Right lobe of liver (tissue), 4 donors: ENCODE data around the gene ZFP91.

Experiments used
- POLR2A ChIP-seq: fragments of 450-650 bp; IDR thresholded peaks from one replicate; pipeline ENCODE4 v1.6.1; 2017; ENCODE audit warnings: antibody characterized with exemption, mild to moderate bottlenecking
- TF ChIP-seq, protein P1 (sequence below), 4 donors: fragments of 200-600 bp in 3 of 4; fragments of 450-650 bp in 1 of 4; IDR thresholded peaks; one replicate each; pipeline versions ENCODE4 v1.5.1 to v1.8.0; 2016 to 2022; ENCODE audit warnings: antibody characterized with exemption in 4 of 4, mild to moderate bottlenecking in 2 of 4
- donor health status: DM: no; HTN: no; CAD: no.
- donor health status: DM: no; HTN: no; CAD: no.
- donor health status: DM: no; HTN: yes; CAD: no.

DNA sequence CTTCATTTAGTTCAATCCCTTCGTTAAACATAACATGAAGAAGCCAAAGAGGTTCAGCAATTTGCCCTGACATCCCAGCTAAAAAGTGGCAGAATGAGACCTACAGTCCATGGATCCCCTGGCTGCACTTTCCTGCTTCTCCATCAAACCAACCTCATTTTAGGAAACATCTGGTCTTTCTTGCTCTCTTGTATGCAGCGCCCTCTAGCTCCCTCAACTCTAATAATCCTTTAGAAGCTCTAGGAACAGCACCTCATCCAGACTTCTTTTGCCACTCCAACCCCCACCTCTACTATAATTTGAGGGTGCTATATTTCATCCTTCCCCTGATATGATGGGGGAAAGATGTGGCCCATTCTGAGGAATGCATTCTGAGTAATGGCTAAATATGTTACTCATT lies 51.0 kb downstream of the ZFP91 start:
- TF ChIP-seq, protein P1, sequence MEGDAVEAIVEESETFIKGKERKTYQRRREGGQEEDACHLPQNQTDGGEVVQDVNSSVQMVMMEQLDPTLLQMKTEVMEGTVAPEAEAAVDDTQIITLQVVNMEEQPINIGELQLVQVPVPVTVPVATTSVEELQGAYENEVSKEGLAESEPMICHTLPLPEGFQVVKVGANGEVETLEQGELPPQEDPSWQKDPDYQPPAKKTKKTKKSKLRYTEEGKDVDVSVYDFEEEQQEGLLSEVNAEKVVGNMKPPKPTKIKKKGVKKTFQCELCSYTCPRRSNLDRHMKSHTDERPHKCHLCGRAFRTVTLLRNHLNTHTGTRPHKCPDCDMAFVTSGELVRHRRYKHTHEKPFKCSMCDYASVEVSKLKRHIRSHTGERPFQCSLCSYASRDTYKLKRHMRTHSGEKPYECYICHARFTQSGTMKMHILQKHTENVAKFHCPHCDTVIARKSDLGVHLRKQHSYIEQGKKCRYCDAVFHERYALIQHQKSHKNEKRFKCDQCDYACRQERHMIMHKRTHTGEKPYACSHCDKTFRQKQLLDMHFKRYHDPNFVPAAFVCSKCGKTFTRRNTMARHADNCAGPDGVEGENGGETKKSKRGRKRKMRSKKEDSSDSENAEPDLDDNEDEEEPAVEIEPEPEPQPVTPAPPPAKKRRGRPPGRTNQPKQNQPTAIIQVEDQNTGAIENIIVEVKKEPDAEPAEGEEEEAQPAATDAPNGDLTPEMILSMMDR (IDR thresholded peaks at IDR 0.05), result peak; percentile 36 to 60 (median 53)
- no peak for TF ChIP-seq POLR2A
